Adrenal gland (tissue), 5 donors: ENCODE measurements around the gene RSPO1.

ENCODE experiments used
- CTCF ChIP-seq, 6 experiments: fragments of 450-650 bp in 4 of 6; fragments of 200-600 bp in 2 of 6; sonication (generic) in 1 of 6; IDR thresholded peaks; 1 replicate in 5 of 6; 2 replicates in 1 of 6; pipeline versions ENCODE4 v1.5.1 to v1.8.0; 2016 to 2021; ENCODE audit warnings: antibody characterized with exemption in 6 of 6, mild to moderate bottlenecking in 2 of 6, moderate library complexity in 1 of 6
- POLR2A ChIP-seq, 2 donors: fragments of 450-650 bp; IDR thresholded peaks; one replicate each; pipeline ENCODE4 v1.6.1; 2017; ENCODE audit warnings: antibody characterized with exemption in 2 of 2, mild to moderate bottlenecking in 2 of 2, moderate library complexity in 1 of 2
- donor health status: DM: no; HTN: no; CAD: no.

- TF ChIP-seq POLR2A (IDR thresholded peaks at IDR 0.05) (no peak), CTCF (IDR thresholded peaks at IDR 0.05) (no peak)
These were observed 37.6 kb upstream of the RSPO1 start for GRCh38 chr1:37672136-37672870.
